NCI-H446 treated with DMSO at 0.1 percent for 48 hours (cell line): ENCODE results near the gene TMEM184B.
"Not testable (repeated sequence)": the region's sequence is repeated elsewhere in the genome, so short reads cannot be mapped to it uniquely, and the experiment has no call there.

Source experiments
- DNase-seq: peaks from one replicate; lab custom pipeline; 2025; lab: John Stamatoyannopoulos, UW

The TMEM184B gene

GRCh38 chr22:38203855-38204514, 68.8 kb downstream of the TMEM184B start:
- DNase-seq, result no peak

DNA sequence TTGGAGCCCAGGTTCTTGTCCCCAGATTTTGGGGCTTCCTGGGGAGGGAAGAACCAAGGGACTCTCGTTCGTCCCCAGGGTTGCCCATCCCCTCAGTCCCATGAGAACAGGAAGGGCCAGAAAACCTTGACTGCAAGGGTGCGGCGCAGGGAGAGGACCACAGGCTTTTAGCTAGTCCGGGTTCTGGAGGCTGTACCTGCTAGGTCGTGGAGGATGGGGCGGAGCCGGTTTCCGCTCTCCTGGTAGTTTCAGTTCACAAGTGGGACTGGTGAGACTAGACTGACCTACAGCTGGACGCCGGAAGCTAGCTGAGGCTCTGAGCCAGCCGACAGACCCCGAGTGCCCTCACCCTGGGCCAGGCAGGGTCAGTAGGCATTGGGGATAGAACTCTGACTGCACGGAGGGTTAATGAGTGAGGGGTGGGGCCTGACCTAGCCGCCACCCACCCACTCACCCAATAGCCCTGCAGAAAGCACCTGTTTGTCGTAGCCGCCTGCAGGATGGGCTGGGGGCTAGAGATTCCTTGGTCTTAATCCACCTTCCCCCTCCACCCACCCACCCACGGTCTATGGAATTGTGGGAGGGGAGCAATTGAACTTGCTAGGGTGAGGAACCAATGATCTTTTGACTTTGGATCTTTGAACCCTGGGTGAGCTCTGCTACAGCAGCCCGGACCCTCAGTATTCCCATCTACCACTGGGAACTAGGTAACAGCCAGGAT, 69.6 kb downstream of the TMEM184B start:
- no peak for DNase-seq

DNA sequence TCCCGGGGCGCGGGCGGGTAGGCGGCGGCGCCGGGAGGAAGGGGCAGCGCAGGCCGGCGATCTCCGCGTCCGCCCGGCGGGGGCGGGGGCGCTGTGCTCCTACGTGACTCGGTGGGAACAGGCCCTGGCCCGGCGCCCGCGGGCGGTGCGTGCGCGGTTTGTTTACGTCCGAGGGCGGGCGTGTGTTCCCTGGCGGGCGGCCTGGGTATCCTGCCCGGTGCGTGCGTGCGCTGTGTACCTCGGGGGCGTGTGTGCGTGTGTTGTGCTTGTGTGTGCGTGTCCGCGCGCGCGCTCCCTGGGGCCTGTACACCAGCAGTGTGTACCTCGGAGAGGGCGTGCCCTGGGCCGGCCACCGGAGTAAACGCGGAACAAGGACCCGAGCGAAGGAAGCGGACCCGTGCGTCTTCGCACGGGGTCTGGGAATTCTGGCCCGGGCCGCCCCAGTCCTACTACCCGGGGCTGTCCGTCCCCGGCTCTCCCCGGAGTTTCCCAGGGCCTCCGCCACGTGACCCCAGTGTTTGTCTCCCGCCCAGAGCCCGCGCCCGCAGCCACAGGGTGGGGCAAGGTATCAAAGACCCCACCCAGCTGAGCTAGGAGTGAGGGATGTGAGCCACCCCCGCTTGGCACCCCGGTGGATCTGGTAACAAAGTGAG, 70.2 kb downstream of the TMEM184B start:
- no peak for DNase-seq

DNA sequence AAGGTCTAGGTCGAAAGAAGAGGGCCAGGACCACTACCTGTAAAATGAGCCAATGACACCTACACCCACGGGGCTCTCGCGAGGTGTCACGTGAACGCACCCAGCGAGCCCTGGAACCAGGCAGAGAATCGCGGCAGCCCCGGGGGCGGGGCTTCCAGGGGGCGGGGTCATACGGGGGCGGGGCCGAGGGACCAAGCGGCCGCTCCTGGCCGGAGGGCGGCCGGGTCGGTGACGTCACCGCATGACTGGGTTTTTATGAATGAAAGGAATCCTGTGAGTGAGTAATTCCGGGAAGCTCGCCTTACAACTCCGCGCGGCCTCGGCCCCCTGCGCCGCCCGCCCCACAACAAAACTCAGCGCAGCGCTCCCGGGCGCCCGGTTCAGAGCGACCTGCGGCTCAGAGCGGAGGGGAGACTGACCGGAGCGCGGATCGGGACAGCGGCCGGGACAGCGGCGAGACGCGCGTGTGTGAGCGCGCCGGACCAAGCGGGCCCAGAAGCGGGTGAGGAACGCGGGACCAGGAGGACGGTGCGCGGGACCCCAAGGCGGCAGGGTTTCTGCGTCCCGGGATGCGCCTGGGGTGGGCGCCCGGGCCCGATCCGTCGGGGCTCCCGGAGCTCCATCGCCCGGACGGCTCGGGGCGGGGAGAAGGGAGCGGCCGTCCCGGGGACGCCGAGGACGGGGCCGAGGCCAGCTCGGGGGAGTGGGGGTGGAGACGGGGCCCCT, 70.9 kb downstream of the TMEM184B start, which contains the start of gene MAFF:
MAFF (plus strand) TSS at position 284 of the 726 bp plus-strand sequence. CDS start 11,860 bp downstream, outside the sequence.
- peak; percentile 70 for DNase-seq

- DNase-seq, result no peak
Measured at GRCh38 chr22:38201371-38201710, 71.5 kb downstream of the TMEM184B start.

DNA sequence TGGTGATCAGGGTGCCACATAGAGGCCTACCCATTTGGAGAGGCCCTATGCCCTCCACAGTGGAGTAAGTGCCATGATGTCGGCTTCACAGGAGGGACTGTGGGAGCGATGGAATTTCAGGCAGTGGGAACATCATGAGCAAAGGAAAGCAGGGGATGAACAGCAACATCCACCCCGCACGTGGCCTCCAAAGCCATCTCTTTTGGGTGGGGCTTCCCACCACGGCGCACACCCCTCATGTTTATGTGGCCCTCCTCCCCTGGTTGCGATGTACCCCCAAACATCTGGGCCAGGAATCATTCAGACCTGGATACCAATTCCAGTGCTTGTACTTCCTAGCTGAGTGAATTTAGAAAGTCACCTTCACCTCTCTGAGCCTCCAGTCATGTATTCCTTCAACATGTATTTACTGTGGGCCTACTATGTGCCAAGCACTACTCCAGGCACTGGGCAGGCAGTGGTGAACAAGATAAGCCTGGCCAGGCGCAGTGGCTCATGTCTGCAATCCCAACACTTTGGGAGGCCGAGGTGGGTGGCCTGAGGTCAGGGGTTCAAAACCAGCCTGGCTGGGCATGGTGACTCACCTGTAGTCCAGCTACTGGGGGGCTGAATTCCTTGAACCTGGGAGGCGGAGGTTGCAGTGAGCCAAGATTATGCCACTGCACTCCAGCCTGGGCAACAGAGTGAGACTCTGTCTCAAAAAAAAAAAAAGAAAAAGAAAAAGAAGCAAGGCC, 72.8 kb downstream of the TMEM184B start:
- DNase-seq, result no peak

- no peak for DNase-seq
Measured at GRCh38 chr22:38196791-38197419, 75.9 kb downstream of the TMEM184B start.

GRCh38 chr22:38193580-38193979, 79.2 kb downstream of the TMEM184B start:
- DNase-seq, result no peak

GRCh38 chr22:38192475-38192863, 80.3 kb downstream of the TMEM184B start:
- no peak for DNase-seq

GRCh38 chr22:38191731-38192474, 80.9 kb downstream of the TMEM184B start:
- no peak for DNase-seq

- DNase-seq, result no peak
Measured at GRCh38 chr22:38191055-38191454, 81.8 kb downstream of the TMEM184B start.

- no peak for DNase-seq
Measured at GRCh38 chr22:38190581-38190980, 82.2 kb downstream of the TMEM184B start.

DNA sequence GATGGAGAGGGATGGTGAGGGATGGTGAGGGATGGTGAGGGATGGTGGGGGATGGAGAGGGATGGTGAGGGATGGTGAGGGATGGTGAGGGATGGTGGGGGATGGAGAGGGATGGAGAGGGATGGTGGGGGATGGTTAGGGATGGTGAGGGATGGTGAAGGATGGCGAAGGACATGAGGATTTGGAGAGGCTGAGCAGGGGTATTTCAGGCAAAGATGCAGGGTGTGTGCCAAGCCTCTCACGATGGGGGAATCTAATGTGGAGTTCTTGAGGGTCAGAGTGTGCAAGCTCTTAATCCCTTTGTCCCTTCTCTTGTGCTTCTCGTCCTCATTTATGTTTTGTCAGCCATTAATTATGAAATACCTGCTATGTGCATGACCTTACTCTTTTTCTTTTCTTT, 83.7 kb downstream of the TMEM184B start:
- DNase-seq, result no peak

- no peak for DNase-seq
Measured at GRCh38 chr22:38187413-38188212, 85.2 kb downstream of the TMEM184B start.

DNA sequence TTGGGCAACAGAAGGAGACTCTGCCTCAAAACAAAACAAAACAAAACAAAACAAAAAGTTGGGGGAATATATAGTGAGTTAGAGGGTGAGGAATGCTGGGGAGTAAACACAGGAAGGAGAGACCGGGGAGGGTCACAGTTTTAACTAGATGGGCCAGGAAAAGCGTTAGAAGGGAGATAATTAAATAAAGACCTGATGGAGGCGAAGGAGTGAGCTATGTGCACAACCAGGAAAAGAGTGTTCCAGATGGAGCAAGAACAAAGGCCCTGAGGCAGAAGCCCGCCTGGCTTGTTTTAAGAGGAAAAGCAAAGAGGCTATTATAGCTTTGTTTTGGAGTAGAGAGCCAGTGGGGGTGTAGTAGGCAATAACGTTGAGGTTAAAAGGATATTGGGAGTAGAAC, 86.4 kb downstream of the TMEM184B start:
- DNase-seq, result no peak

DNA sequence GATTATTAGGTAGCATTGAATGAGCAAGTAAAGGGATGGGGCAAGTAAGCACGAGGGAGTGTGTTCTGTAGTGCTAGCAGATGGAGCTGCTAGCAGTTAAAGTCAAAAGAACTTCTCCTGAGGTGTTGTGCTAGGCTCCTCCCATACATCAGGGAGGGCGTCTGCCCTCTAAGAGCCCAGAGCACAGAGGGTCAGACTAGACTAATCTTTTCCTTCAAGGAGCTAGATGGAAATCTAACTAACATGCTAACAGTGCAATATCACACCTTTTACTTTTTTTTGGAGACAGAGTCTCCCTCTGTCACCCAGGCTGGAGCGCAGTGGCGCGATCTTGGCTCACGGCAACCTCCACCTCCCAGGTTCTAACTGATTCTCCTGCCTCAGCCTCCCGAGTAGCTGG, 88.0 kb downstream of the TMEM184B start:
- no peak for DNase-seq

- peak; percentile 96 for DNase-seq
Measured at GRCh38 chr22:38181453-38182200, 91.2 kb downstream of the TMEM184B start, which contains the start of gene PLA2G6. TSS of gene PLA2G6 (minus strand) at chr22:38181830. CDS start at chr22:38169426, 12,404 bp downstream.

GRCh38 chr22:38180841-38181452, 91.9 kb downstream of the TMEM184B start:
- DNase-seq, result no peak

DNA sequence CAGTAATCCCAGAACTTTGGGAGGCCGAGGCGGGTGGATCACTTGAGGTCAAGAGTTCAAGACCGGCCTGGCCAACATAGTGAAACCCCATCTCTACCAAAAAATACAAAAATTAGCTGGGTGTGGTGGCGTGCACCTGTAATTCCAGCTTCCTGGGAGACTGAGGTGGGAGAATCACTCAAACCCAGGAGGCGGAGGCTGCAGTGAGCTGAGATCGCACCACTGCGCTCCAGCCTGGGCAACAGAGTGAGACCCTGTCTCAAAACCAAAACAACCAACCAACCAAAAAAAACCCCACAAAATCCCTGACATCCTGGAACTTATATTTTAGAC, 94.2 kb downstream of the TMEM184B start:
- DNase-seq, result not testable (repeated sequence)
